Stimulated activated naive CD8-positive, alpha-beta T cell treated with anti-CD3 and anti-CD28 coated beads, Interleukin-15, Interleukin-2, amounts not matched to agents 100 U/mL and 50 U/mL, for 24 hours (primary cell): Measurements from ENCODE around the gene DNMT3L.
"Not testable (repeated sequence)": the region's sequence is repeated elsewhere in the genome, so short reads cannot be mapped to it uniquely, and the experiment has no call there.

Experiments
- ATAC-seq: fragments of 150-1000 bp; cut with Tn5 transposase; one replicate; pipeline ENCODE4 v1.10.0; 2021
- DNase-seq: peaks from one replicate; pipeline ENCODE4 v3.0.0; 2021

Gene DNMT3L

GRCh38 chr21:44261675-44262295, at the start of gene DNMT3L:
DNMT3L (minus strand) TSS chr21:44261897; CDS start chr21:44261259, 638 bp downstream.
- DNase-seq (no peak), ATAC-seq (no peak)

DNA sequence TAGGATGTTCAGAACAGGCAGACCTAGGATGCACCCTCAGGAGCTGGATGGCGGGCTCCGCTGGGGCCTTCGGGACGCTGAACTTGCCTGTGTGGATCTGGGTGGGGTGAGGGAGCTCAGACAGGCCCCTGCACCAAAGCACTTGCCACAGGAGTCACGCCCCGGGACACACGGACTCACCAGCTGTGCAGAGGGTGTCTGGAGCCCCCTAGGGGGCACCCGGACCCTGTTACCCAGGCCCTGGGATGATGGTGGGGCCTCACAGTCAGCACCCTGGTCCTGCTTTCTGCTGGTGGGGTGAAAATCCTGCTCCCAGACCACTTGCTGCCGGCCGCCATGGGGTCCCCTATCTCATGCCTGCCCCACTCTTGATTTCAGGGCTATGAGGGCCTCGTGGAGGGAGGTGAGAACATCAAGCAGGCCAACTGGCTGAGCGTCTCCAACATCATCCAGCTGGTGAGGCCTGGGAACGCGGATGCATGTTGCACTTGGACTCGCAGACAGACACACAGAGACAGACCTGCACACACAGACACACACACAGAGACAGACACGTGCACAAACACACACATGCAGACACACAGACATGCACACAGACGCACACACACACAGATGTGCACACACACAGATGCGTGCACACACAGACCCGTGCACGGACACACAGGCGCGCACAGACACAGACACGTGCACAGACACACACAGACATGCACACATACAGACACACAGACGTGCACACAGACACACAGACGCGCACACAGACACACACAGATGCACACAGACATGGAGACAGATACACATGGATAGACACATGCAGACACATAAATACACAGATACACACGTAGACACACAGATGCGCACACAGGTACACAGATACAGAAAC, 49.2 kb upstream of the DNMT3L start:
- ATAC-seq (no peak), DNase-seq (no peak)

DNA sequence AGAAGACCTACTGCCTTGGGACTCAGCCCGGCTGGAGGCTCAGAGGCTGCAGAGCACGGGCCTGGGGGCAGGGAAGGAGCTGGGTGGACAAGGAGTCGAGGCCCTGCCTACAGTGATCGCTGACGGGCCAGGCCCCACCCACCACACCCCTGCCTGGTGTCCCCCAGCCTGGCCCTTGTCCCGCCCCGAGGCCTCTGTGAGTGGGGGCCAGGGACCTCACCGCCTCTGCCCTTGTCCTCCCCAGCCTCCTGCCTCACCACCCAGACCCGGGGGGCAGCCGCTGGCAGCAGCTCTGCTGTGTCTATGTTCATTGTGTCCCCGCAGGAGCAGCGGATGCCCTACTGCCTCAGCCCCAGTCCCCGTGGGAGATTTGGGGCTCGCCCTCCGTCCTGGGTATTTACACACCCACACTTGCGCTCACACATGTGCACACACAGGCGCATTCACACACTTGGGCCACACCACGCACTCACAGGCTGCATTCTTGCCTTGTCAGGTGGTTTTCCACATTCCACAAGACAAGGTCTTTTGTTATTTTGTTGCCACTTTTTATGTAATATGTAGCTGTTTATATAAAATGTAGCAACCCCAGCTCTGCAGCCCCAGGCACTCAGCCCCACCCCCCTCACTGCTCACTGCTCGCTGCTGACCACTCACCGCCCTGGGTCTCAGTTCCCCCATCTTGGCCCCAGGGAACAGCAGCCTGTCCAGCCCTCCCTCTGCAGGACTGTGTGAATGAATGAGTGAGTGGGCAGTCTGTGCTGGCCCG, 45.4 kb upstream of the DNMT3L start:
- DNase-seq (no peak), ATAC-seq (no peak)

DNA sequence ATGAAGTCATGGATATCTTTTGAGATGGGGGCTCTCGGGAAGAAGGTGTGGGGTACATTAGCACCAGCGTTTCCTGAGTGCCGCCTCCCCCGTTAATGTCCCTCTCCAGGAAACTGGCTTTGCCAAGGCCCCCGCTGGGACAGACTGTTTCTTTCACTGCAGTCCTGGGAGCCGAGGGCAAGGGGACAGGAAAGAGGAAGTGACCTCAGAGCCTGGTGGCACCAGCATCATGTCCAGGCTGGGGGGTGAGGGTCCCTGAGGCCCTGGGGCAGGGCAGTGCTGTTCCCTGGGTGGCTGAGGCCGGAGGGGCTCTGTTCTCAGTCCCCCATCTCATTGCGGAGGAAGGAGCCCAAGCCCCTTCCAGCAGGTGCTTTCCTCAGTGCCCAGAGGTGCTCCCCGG, 44.0 kb upstream of the DNMT3L start:
- DNase-seq (no peak), ATAC-seq (no peak)

DNA sequence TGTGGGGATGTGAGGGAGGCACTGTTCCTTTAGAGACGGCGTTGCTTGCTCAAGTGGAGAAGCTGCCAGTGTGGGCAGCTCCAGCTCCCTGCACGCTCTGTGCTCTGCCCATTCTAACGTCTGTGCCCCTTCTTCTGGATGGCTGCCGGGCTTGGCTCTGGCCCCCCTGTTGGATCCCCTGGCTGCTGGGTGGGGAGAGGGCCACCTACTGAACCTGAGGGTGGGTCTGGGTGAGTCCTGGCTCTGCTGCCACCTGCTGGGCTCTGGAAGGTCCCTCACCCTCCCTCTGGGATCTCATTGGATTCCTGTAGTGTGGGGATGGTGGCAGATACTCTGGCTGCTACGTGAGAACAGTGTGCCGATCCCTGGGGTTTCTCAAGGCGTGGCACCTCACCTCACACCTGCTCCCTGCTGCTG, 43.2 kb upstream of the DNMT3L start:
- ATAC-seq (peak; percentile 33), DNase-seq (peak; percentile 52)

- DNase-seq = no peak
- no peak for ATAC-seq
Measured at GRCh38 chr21:44304011-44304616, 42.4 kb upstream of the DNMT3L start.

DNA sequence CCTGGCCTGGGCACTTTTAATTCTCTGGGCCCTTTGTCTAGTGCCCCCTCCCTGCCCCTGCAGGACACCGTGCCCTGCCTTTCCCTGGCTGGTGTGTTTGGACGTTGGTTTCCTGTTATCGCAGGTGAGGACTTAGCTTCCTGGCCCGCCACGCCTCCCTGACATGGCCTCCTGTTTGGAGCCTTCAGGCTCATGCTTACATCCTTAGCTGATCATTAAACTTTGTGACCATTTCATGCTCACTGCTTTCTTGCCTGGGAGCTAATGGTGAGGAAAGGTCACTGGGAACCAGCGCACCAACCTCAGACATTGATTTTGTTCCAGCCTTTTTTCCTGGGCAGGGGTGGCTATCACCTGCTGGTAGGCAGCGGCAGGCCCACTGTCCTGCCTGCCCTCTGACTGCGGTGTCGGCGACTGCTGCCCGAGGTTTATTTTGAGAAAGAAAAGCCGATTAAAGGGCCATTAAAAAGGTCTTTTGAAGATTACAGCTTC, 41.8 kb upstream of the DNMT3L start:
- DNase-seq (no peak), ATAC-seq (no peak)

- DNase-seq, ATAC-seq: not testable (repeated sequence)
Measured at GRCh38 chr21:44302573-44303401, 41.1 kb upstream of the DNMT3L start.

DNA sequence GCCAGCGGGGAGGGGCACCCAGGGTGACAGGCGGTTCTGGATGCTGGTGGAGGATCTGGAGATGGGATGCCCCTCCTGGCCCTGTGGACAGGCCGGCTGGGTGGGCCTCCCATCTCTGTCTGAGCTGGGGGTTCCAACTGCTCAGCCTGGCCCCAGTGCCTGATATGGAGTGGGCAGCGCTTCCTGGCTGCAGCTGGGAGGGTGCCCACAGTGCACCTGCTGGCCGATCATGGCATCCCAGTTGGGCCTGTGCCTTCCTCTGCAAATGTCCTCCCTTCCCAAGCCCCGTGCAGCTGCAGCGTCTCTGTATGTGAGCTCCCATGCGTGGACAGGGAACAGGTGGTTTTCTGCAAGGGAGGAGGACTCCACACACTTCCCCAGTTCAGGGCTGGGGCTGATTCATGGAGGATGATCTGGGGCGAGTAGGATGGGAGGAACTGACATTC, 40.3 kb upstream of the DNMT3L start:
- ATAC-seq (no peak), DNase-seq (no peak)

GRCh38 chr21:44301141-44301540, 39.4 kb upstream of the DNMT3L start:
- DNase-seq = no peak
- no peak for ATAC-seq

DNA sequence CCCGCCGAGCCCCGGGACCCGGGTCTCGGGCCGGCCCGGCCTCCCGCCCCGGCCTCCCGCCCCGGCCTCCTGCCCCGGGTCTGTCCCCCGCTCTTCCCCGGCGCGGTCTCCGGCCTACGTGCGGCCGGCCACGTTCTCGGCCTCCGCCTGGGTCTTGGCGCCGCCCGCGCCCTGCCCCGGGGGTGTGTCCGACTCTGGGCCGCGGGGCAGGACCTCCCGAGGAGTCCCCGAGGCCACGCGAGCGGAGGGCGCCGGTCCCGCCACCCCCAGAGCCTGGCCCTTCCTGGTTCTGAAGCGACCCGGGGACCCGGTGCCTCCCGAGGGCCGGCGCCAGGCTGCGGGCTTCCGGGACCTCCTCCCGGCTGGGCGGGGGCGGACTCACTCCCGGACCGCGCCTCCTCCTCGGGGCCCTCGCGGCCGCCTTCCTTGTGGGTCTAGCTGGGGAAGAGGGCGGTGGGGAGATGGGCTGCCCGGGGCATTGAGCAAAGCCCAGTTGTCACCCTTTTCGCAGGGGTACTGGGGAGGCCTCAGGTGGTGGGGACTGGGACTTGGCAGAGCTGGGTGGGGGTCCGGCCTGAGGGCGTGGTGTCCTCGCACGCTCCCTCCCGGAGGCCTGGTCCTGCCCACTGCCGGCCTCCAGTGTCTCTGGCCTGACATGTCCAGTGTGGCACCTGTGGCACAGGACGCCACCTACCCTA, 38.7 kb upstream of the DNMT3L start:
- ATAC-seq (peak; percentile 26), DNase-seq (peak; percentile 77)

- ATAC-seq = peak; percentile 73
- peak; percentile 81 for DNase-seq
Measured at GRCh38 chr21:44299458-44300261, 38.0 kb upstream of the DNMT3L start, which contains the start of gene PFKL. PFKL (plus strand) TSS chr21:44300053; CDS start chr21:44300106, 53 bp downstream.

DNA sequence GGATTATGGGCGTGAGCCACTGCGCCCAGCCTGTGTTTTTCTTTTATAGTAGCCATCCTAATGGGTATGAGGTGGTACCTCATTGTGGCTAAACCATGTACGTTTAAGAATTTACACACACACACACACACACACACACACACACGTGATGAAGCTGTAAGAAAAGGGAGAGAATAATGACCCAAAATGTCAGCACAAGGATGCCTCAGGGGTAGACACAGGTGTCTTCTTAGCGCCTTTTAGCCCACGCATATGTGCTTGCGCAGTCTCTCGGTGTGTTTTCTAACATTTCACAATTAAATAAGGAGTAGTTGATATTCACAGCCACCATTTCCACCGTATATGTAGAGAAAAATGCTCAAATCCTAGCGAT, 37.4 kb upstream of the DNMT3L start:
- no peak for ATAC-seq
- no peak for DNase-seq

- ATAC-seq (no peak), DNase-seq (no peak)
Measured at GRCh38 chr21:44298301-44298700, 36.6 kb upstream of the DNMT3L start.

GRCh38 chr21:44297525-44298290, 36.0 kb upstream of the DNMT3L start:
- peak; percentile 83 for DNase-seq
- peak; percentile 47 for ATAC-seq

GRCh38 chr21:44296916-44297315, 35.2 kb upstream of the DNMT3L start:
- DNase-seq (no peak), ATAC-seq (no peak)

DNA sequence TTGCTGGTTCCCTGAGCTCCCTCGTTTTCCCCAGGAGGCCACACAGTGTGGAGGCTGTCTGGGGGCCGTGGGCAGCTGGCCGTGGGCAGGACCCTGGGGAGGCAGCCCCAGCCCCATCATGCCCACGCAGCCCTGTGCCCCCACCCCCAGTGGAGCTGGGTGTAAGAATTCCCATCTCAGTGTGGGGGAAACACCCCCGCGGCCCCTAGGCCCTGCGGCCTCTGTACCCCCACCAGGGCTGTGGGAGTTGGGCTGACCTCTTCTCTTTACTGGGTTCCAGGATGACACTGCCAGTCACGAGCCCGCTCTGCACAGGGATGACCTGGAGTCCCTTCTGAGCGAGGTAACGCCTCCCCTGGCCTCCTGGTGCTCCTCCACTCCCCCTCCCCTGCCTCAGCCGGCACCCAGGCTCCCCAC, 34.4 kb upstream of the DNMT3L start:
- DNase-seq (no peak), ATAC-seq (no peak)

DNA sequence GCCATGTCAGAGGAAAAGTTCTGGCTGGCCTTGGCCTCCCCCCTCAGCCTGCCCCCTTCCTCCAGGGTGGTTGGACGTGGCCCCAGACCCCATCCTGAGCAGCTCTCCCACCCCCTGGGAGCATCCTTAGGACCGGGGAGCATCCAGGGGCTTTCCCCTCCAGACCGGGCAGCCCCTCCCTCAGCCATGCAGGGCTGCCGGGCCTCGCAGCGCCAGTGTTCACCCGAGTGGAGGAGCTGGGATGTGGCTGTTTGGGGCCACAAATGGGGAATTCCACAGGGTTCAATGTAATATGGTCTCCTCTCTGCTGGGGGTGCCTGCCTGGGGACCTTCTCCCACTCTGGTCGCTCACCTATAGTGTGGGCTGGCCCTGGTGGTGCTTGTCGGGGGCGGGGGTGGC, 33.9 kb upstream of the DNMT3L start:
- DNase-seq (no peak), ATAC-seq (no peak)

- no peak for DNase-seq
- ATAC-seq = no peak
Measured at GRCh38 chr21:44295163-44295573, 33.5 kb upstream of the DNMT3L start.
